ENCODE data around the gene TMEM203.

The TMEM203 gene

DNA sequence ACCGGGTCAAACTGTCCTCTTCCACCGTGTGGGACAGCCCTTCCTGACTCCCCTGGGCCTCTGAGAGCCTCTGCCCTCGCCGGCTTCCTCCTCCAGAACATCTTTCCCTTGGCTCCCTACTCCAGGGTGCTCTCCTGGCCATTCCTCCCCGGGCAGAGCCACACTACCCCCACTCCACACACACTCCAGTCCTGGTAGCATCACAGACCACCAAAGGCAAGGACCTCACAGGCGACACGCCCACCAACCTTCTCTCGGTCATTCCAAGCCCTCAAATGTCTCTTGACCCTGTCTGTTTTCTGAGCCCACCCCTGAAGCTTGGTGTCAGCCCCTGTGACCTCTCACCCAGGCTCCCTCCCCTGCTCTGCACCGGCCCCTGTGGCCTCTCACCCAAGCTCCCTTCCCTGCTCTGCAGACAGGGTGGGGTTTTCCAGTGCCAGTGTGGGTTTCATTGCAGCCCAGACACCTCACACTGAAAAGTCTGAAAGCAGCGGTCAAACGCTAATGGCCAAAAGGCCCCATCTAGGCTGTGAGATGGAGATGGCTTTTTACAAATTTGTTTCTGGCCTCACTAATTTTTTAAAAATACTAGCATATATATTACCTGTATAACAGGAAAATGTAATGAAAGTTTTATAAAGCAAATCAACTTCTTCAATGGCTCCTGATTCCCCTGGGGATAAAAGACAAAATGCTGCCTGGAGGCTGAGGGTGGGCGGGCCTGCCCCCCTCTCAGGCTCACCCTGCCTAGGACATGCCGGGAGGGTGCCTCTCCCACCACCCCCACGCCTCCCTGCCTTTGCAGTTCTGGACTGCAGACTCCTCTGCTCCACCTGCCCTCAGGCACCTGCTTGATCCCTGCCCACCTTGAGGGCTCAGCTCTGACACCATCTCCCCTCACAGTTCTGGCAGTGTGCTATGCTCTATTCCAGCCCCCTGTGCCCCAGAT is 46.1 kb downstream of the TMEM203 start:
- Mint-ChIP-seq H3K9me3 (ENCODE audit: low read depth) (no peaks in the 10 kb centered on the region), H3K4me3 (no peak overlapping the region), H3K36me3 (no peaks in the 10 kb centered on the region), H3K27ac (no peak overlapping the region), H3K4me1 (ENCODE audit: low read depth) (peaks cover 19% of the 10 kb centered on the region), H3K27me3 (peaks cover 22% of the 10 kb centered on the region)

DNA sequence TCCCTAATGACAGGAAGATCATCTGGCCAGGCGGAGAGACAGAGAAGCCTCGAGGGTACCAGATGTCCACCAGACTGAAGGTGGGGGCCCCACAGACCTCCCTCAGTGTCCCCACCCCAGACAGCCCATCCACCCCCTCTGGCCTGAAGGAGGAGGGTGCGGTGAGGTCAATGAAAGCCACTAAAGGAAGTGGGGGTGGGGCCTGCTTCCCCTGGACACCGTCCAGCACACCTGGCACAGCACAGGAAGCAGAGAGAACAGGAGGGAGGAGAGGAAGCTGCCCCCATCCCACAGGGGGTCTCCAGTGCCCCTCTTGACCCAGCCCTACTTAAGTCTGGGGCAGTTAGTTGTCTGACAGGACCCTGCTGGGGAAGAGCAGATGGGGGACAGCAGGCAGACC is 46.8 kb downstream of the TMEM203 start:
- no peak overlapping the region for H3K4me3 Mint-ChIP-seq
- peaks cover 19% of the 10 kb centered on the region for H3K4me1 Mint-ChIP-seq (ENCODE audit: low read depth)
- H3K36me3 Mint-ChIP-seq = no peaks in the 10 kb centered on the region
- peaks cover 21% of the 10 kb centered on the region for H3K27me3 Mint-ChIP-seq
- H3K27ac Mint-ChIP-seq = no peak overlapping the region
- H3K9me3 Mint-ChIP-seq (ENCODE audit: low read depth) = no peaks in the 10 kb centered on the region

DNA sequence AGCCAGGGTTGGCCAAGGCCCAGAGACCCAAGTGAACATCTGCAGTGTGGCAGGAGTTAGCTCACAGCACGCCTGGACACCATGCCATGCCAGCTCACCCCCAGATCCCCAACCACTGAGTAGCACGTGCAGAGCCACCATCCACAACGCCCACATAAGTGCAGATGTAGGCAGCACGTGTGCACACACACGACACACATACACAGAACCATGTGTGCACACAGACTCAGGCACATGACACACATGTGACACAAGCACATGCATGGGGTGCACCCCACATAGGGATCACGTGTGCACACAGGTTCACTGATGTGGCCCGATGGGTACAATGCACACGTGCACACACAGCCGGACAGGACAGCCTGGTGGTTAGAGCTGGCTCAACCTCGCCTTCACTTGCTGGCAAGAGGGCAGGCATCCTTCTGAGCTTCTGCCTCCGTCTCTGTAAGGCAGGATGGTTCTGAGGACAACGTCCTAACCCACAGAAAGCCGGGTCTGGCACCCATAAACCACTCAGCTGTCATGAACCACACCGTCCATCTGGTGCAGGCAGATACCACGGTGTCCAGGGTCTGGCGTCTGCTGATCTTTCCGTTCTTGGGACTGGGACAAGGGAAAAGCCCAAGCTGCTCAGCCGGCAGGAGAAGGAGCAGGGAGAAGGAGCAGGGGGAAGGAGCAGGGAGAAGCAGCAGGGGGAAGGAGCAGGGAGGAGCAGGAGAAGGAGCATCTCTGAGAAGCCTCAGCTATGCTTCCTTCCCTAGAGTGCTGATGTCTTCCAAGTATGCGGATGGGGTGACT is 47.6 kb downstream of the TMEM203 start:
- Mint-ChIP-seq H3K27me3 (peaks cover 18% of the 10 kb centered on the region), H3K4me1 (ENCODE audit: low read depth) (peaks cover 19% of the 10 kb centered on the region), H3K36me3 (no peaks in the 10 kb centered on the region), H3K9me3 (ENCODE audit: low read depth) (no peaks in the 10 kb centered on the region), H3K27ac (no peak overlapping the region), H3K4me3 (no peak overlapping the region)

DNA sequence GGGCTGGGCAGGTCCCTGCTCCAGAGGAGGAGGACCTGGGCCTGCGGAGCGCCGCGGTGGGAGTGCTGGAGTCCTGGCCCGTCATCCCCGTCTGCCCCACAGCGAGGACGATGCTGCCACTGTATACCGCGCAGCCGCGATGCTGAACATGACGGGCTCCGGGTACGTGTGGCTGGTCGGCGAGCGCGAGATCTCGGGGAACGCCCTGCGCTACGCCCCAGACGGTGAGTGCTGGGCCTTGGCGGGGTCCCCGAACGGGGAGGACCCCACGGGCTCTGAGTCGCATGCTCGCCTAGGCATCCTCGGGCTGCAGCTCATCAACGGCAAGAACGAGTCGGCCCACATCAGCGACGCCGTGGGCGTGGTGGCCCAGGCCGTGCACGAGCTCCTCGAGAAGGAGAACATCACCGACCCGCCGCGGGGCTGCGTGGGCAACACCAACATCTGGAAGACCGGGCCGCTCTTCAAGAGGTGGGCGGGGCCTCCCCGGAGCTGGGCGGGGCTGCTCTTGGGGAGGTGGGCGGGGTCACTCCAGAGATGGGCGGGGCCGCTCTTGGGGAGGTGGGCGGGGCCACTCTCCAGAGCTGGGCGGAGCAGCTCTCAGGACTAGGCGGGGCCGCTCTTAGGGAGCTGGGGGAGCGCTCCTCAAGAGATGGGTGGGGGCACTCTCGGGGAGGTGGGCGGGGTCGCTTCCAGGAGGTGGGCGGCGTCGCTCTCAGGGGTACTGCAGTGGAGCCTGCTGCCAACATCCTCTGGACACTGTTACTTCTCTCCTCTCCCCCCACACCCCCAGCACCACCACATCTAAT is 48.7 kb downstream of the TMEM203 start:
- H3K27ac Mint-ChIP-seq = no peak overlapping the region
- H3K4me1 Mint-ChIP-seq (ENCODE audit: low read depth) = peaks cover 19% of the 10 kb centered on the region
- H3K27me3 Mint-ChIP-seq = peaks cover 18% of the 10 kb centered on the region
- peak overlapping the region; percentile 53 for H3K4me3 Mint-ChIP-seq
- no peaks in the 10 kb centered on the region for H3K36me3 Mint-ChIP-seq
- H3K9me3 Mint-ChIP-seq (ENCODE audit: low read depth) = no peaks in the 10 kb centered on the region
